Neural cell (in vitro differentiated cells): ENCODE data around the gene TRAPPC3.

ENCODE experiments used
- RAD21 ChIP-seq: fragments of 450-650 bp; conservative IDR thresholded peaks from 2 replicates; pipeline ENCODE4 v1.6.1; 2014; ENCODE audit warnings: antibody characterized with exemption, mild to moderate bottlenecking, moderate library complexity
- TAF1 ChIP-seq: IDR thresholded peaks from 2 replicates; pipeline ENCODE4 v1.6.1; 2012; ENCODE audit warnings: low read depth

DNA sequence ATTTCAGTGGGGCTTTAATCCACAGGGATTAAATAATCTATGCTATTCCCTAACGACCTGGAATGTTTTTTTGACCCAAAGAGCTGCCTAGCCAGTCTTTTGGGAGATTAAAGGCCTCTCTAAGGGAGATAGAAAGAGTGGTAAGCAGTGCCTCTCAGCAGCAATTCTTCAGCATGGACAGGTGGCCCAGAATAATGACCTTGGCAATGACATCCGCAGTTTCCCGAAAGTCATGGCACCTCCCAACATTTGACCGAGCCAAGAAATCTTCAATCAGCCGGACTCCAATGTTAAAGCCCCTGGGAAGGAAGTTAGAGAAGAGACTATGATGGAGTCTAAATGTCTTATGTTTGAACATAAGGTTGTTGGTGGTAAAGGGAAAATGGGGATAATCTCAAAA lies 9.8 kb downstream of the TRAPPC3 start:
- no peak for TF ChIP-seq RAD21
- TF ChIP-seq TAF1 = no peak
